ENCODE results near the gene RNASEH2A. TPM values are rescaled to one million over a fixed set of nuclear protein-coding genes. Genes with fewer than 3 reads are reported as not detected.

RNASEH2A gene
- total and polyA plus RNA-seq, 2 of the 4 experiments (the other 2 are of a cell fraction): 34.9 to 44.6 TPM

GRCh38 chr19:12796146-12797071 lies 10.0 kb upstream of the RNASEH2A start:
- Histone ChIP-seq H3K4me2 (ENCODE audit: low read depth, low read length) (no peak overlapping the region), H3K36me3 (ENCODE audit: control insufficient read depth, insufficient read depth, low read length) (peaks cover 9% of the 10 kb centered on the region), H3K23ac (ENCODE audit: low read depth, low read length) (no peak overlapping the region), H2BK120ac (ENCODE audit: low read depth, low read length) (no peak overlapping the region), H2AK5ac (ENCODE audit: low read depth, low read length) (peak overlapping the region; percentile 27; the same call in 1 of the 2 replicates), H2AFZ (replicated peaks; ENCODE audit: low read length, poor library complexity) (peak overlapping the region; percentile 69), H3K27me3 (ENCODE audit: control insufficient read depth, insufficient read depth, low read length) (no peaks in the 10 kb centered on the region), H3K56ac (ENCODE audit: extremely low read depth, insufficient read depth, low read length) (no peak overlapping the region), H4K8ac (ENCODE audit: low read depth in 2 of 2, low read length in 2 of 2) (peak overlapping the region in 1 of 2 experiments; percentile 37; a peak in 1 of 4 replicates), H2BK15ac (ENCODE audit: low read depth, low read length) (no peak overlapping the region), H3K4ac (ENCODE audit: low read depth, low read length) (peak overlapping the region; percentile 19), H3K27ac (ENCODE audit: insufficient read depth, low read length) (no peak overlapping the region), H4K5ac (ENCODE audit: low read depth, low read length) (no peak overlapping the region), H2AK9ac (replicated peaks; ENCODE audit: low read depth, low read length, poor library complexity) (peak overlapping the region; percentile 86), H3K79me1 (ENCODE audit: low read depth in 1 of 2, low read length in 2 of 2) (peaks cover 4 to 36% of the 10 kb centered on the region in 2 experiments; a peak in 3 of 4 replicates), H3K4me1 (ENCODE audit: control insufficient read depth, insufficient read depth, low read length) (peaks cover 6% of the 10 kb centered on the region), H3K9ac (ENCODE audit: low read depth, low read length) (no peak overlapping the region), H4K91ac (ENCODE audit: insufficient read depth, low read depth, low read length) (no peak overlapping the region), H4K20me1 (ENCODE audit: insufficient read depth, low read length) (peaks cover 19% of the 10 kb centered on the region), H2BK5ac (ENCODE audit: low read depth, low read length, poor library complexity, severe bottlenecking) (no peak overlapping the region), H2BK20ac (ENCODE audit: low read depth, low read length) (no peak overlapping the region), H3K4me3 (ENCODE audit: insufficient read depth, low read depth, low read length) (no peak overlapping the region), H3K9me1 (ENCODE audit: insufficient read depth, low read length) (no peaks in the 10 kb centered on the region), H3K14ac (replicated peaks; ENCODE audit: low read depth, low read length) (no peak overlapping the region), H3K9me3 (ENCODE audit: control insufficient read depth, insufficient read depth, low read length) (no peaks in the 10 kb centered on the region), H3K18ac (ENCODE audit: low read depth, low read length) (no peak overlapping the region)
- POLR2A ChIA-PET (ENCODE audit: unreplicated experiment): no interaction called here
- peak; percentile 38 for ATAC-seq (ENCODE audit: low read depth)
- WGBS, 2 experiments (ENCODE audit: extremely low coverage in 2 of 2, insufficient read length in 1 of 2): 19% methylated on average over 3 of the region's 18 CpGs; no CpG with 5 or more reads in 1 of the 2 experiments
- intact Hi-C loops (cut with micrococcal nuclease): loop anchor here (1.0 kb wide), 5 partner anchors 19 to 120 kb away; no protein-coding TSS in a partner anchor
- DNase-seq: peak; percentile 81
- in situ Hi-C loops (cut with MboI; ENCODE audit: low sequenced_read_pairs): loop anchor here (25.0 kb wide), 1 partner anchor 1041 kb away; no protein-coding TSS in a partner anchor
- TF ChIP-seq SMC3 (IDR thresholded peaks at IDR 0.05; ENCODE audit: low read depth, low read length) (peak; percentile 94), MAZ (IDR thresholded peaks at IDR 0.05; ENCODE audit: borderline replicate concordance, low read depth, low read length) (peak; percentile 51; the same call in 1 of the 2 replicates), CHD1 (IDR thresholded peaks at IDR 0.05; ENCODE audit: low read depth, low read length) (peak; percentile 72; the same call in 1 of the 2 replicates), RAD21 (IDR thresholded peaks at IDR 0.05; ENCODE audit: low read length) (peak; percentile 99), POLR2A (IDR thresholded peaks at IDR 0.05; ENCODE audit: low read depth, low read length) (peak; percentile 76; the same call in 1 of the 2 replicates), USF2 (IDR thresholded peaks at IDR 0.05; ENCODE audit: low read depth, low read length) (no peak), CEBPB (IDR thresholded peaks at IDR 0.05; ENCODE audit: low read depth, low read length) (no peak), CTCF (conservative IDR thresholded peaks at IDR 0.05; ENCODE audit: low read depth, low read length) (peak; percentile 98; the same call in 1 of the 2 replicates)
- CTCF ChIA-PET: interaction anchor here (0.6 to 4.1 kb wide), 9 partner anchors 14 to 218 kb away, joined by 3 to 30 read pairs (median 5); no protein-coding TSS in a partner anchor
- dilution Hi-C loops (cut with HindIII; ENCODE audit: low sequenced_read_pairs, unreplicated experiment): no loop called here
- BruUV-seq (replicated peaks): no TSS peak
